ENCODE data around the gene NFKBIB. TPM values are rescaled to one million over a fixed set of nuclear protein-coding genes. Genes with fewer than 3 reads are reported as not detected.

Gene NFKBIB
- total and polyA plus RNA-seq, 2 of the 8 experiments (the other 6 are each of a cell fraction or from before 2014, with no cell fraction given), result 37.3 to 44.1 TPM

DNA sequence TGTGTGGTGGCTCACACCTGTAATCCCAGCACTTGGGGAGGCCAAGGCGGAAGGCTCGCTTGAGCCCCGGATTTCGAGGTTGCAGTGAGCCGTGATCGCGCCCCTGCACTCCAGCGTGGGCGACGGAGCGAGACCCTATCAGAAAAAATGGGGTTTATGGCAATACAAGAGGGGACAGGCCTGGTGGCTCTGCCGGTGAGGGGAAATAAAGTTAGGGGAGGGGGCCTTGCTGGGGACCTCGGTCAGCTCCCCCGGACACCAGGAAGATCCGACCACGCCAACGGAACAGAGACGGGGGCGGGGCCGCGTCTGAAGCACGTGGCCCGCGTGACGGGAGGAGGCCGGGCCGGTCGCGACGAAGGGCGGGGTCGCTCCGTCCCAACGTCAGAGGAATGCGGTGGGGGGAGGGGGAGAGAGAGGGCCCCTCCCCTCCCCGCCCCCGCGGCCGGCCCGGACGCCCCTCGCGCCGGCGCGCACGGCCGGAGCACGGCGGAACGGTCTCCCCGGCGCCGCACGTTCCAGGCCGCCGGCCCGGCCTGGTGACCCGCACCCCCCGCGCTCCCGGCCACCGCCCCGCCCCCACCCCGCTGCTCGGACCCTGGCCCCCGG is 48.0 kb upstream of the NFKBIB start (continued):
- TF ChIP-seq, protein P1, sequence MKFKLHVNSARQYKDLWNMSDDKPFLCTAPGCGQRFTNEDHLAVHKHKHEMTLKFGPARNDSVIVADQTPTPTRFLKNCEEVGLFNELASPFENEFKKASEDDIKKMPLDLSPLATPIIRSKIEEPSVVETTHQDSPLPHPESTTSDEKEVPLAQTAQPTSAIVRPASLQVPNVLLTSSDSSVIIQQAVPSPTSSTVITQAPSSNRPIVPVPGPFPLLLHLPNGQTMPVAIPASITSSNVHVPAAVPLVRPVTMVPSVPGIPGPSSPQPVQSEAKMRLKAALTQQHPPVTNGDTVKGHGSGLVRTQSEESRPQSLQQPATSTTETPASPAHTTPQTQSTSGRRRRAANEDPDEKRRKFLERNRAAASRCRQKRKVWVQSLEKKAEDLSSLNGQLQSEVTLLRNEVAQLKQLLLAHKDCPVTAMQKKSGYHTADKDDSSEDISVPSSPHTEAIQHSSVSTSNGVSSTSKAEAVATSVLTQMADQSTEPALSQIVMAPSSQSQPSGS (IDR thresholded peaks at IDR 0.05; ENCODE audit: low read length), result no peak
- TF ChIP-seq, protein P2, sequence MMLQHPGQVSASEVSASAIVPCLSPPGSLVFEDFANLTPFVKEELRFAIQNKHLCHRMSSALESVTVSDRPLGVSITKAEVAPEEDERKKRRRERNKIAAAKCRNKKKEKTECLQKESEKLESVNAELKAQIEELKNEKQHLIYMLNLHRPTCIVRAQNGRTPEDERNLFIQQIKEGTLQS (IDR thresholded peaks at IDR 0.05; ENCODE audit: insufficient read depth, low read depth, low read length), result no peak
- TF ChIP-seq TAF7 (optimal IDR thresholded peaks at IDR 0.05; ENCODE audit: borderline replicate concordance, low read depth, low read length), result no peak
- no peak for TF ChIP-seq HDAC6 (IDR thresholded peaks at IDR 0.05; ENCODE audit: low read depth, low read length)
- TF ChIP-seq GTF2F1 (IDR thresholded peaks at IDR 0.05; ENCODE audit: borderline replicate concordance, low read depth, low read length), result no peak
- TF ChIP-seq RFX5 (IDR thresholded peaks at IDR 0.05; ENCODE audit: borderline replicate concordance, low read depth, low read length), result no peak
- TF ChIP-seq EP300 (IDR thresholded peaks at IDR 0.05; ENCODE audit: borderline replicate concordance in 1 of 2, low read depth in 2 of 2, low read length in 2 of 2), result peak in 1 of 2 experiments; percentile 34; a peak in 1 of 3 replicates
- peak; percentile 87; the same call in 1 of the 2 replicates for TF ChIP-seq EGR1 (IDR thresholded peaks at IDR 0.05; ENCODE audit: borderline replicate concordance, low read depth, low read length)
- no peak for TF ChIP-seq BACH1 (IDR thresholded peaks at IDR 0.05; ENCODE audit: low read length)
- peak in 1 of 2 experiments; percentile 69; a peak in 2 of 4 replicates for TF ChIP-seq SIN3A (conservative IDR thresholded peaks at IDR 0.05 in 1 of 2, IDR thresholded peaks at IDR 0.05 in 1 of 2; ENCODE audit: low read depth in 1 of 2, low read length in 2 of 2)
- TF ChIP-seq SP1 (IDR thresholded peaks at IDR 0.05; ENCODE audit: low read depth, low read length), result peak; percentile 25; the same call in 1 of the 2 replicates
- no peak for TF ChIP-seq CHD1 (IDR thresholded peaks at IDR 0.05; ENCODE audit: low read depth, low read length)
- TF ChIP-seq, protein P3, sequence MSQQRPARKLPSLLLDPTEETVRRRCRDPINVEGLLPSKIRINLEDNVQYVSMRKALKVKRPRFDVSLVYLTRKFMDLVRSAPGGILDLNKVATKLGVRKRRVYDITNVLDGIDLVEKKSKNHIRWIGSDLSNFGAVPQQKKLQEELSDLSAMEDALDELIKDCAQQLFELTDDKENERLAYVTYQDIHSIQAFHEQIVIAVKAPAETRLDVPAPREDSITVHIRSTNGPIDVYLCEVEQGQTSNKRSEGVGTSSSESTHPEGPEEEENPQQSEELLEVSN (IDR thresholded peaks at IDR 0.05), result no peak; the same call in 1 of the 2 replicates
- TF ChIP-seq NRF1 (IDR thresholded peaks at IDR 0.05; ENCODE audit: low read depth, low read length), result peak; percentile 16; the same call in 1 of the 2 replicates
- TF ChIP-seq POLR2AphosphoS5 (IDR thresholded peaks at IDR 0.05; ENCODE audit: low read depth, low read length), result peak; percentile 40
- TF ChIP-seq JUN (IDR thresholded peaks at IDR 0.05; ENCODE audit: low read depth, low read length), result no peak
- peak; percentile 28; the same call in 1 of the 2 replicates for TF ChIP-seq TBP (IDR thresholded peaks at IDR 0.05; ENCODE audit: low read depth, low read length)
- TF ChIP-seq SP2 (IDR thresholded peaks at IDR 0.05; ENCODE audit: low read length), result no peak
- no peak for TF ChIP-seq CBX5 (IDR thresholded peaks at IDR 0.05; ENCODE audit: low read depth, low read length)
- TF ChIP-seq ASH2L (IDR thresholded peaks at IDR 0.05; ENCODE audit: low read length), result peak; percentile 28
- TF ChIP-seq BRCA1 (IDR thresholded peaks at IDR 0.05; ENCODE audit: low read depth, low read length), result no peak
- no peak for TF ChIP-seq SIRT6 (IDR thresholded peaks at IDR 0.05; ENCODE audit: low read length)
- TF ChIP-seq SUZ12 (IDR thresholded peaks at IDR 0.05; ENCODE audit: low read length), result no peak

All from H1 (cell line).